ENCODE measurements around the gene STMN3.

STMN3 gene

GRCh38 chr20:63687419-63688178, 34.4 kb upstream of the STMN3 start:
- Mint-ChIP-seq H3K36me3 (ENCODE audit: low read depth) (peaks cover 6% of the 10 kb centered on the region), H3K4me1 (ENCODE audit: low read depth) (peaks cover 4% of the 10 kb centered on the region), H3K27me3 (ENCODE audit: low read depth) (no peaks in the 10 kb centered on the region), H3K4me3 (no peak overlapping the region), H3K27ac (no peak overlapping the region), H3K9me3 (no peaks in the 10 kb centered on the region)

- Mint-ChIP-seq H3K36me3 (ENCODE audit: low read depth) (peaks cover 4% of the 10 kb centered on the region), H3K27me3 (ENCODE audit: low read depth) (no peaks in the 10 kb centered on the region), H3K4me3 (no peak overlapping the region), H3K4me1 (ENCODE audit: low read depth) (peaks cover 4% of the 10 kb centered on the region), H3K27ac (no peak overlapping the region), H3K9me3 (no peaks in the 10 kb centered on the region)
Measured at GRCh38 chr20:63686492-63687321, 33.5 kb upstream of the STMN3 start.

DNA sequence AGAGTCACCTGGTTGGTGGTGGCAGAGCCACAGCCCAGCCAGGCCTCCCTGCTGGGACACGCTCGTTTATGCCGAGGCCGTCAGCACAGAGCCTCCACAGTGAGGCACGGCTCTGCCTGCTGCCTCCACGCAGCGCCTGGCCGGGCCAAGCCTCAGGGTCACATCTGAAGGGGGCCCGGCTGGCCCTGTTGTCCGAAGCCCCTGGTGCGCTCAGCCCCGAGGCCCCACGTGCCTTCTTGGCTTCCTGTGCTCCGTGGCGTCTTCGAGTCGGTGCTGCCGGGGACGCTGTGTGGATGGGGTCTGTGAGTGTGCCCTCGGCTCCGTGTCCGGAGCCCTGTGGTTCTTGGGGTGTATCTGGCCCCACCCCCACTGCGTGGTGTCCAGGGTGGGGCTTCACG, 32.9 kb upstream of the STMN3 start:
- Mint-ChIP-seq H3K27ac (no peak overlapping the region), H3K27me3 (ENCODE audit: low read depth) (no peaks in the 10 kb centered on the region), H3K36me3 (ENCODE audit: low read depth) (peaks cover 4% of the 10 kb centered on the region), H3K4me3 (no peak overlapping the region), H3K9me3 (no peaks in the 10 kb centered on the region), H3K4me1 (ENCODE audit: low read depth) (peaks cover 4% of the 10 kb centered on the region)

GRCh38 chr20:63685269-63686026, 32.2 kb upstream of the STMN3 start:
- H3K27ac Mint-ChIP-seq = no peak overlapping the region
- H3K36me3 Mint-ChIP-seq (ENCODE audit: low read depth) = peaks cover 4% of the 10 kb centered on the region
- H3K4me3 Mint-ChIP-seq = no peak overlapping the region
- peaks cover 4% of the 10 kb centered on the region for H3K4me1 Mint-ChIP-seq (ENCODE audit: low read depth)
- no peaks in the 10 kb centered on the region for H3K9me3 Mint-ChIP-seq
- no peaks in the 10 kb centered on the region for H3K27me3 Mint-ChIP-seq (ENCODE audit: low read depth)

DNA sequence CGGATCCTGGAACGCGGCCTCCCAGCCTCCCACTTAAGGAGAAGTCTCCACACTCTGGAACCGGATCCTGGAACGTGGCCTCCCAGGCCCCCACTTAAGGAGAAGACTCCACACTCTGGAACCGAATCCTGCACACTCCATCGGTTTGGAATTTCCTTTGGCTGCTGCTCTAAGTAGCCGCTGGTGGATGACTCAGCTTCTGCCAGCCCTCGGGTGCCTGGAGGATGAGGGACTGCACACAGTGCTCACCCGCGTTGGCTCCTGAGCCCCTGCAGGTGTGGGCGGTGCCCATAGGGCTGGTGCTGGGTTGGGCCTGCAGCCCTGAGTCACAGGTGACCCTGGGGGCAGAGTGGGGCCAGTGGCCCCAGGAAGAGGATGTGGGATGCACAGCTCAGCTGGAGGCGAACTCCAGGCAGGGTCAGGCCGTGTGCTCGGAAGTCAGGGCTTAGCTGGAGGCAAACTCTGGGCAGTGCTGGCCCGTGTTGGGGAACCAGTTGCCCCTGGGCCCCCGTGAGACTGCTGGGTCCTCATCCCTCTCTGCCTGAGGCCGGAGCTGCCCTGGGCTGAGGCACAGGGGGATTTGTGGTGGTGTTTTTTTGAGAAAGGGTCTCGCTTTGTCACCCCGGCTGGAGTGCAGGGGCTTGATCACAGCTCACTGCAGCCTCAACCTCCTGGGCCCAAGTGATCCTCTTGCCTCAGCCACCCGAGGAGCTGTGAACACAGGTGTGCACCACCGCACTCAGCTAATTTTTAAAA, 29.3 kb upstream of the STMN3 start:
- Mint-ChIP-seq H3K27ac (no peak overlapping the region), H3K4me1 (ENCODE audit: low read depth) (peaks cover 4% of the 10 kb centered on the region), H3K27me3 (ENCODE audit: low read depth) (no peaks in the 10 kb centered on the region), H3K4me3 (no peak overlapping the region), H3K9me3 (no peaks in the 10 kb centered on the region), H3K36me3 (ENCODE audit: low read depth) (peaks cover 4% of the 10 kb centered on the region)

DNA sequence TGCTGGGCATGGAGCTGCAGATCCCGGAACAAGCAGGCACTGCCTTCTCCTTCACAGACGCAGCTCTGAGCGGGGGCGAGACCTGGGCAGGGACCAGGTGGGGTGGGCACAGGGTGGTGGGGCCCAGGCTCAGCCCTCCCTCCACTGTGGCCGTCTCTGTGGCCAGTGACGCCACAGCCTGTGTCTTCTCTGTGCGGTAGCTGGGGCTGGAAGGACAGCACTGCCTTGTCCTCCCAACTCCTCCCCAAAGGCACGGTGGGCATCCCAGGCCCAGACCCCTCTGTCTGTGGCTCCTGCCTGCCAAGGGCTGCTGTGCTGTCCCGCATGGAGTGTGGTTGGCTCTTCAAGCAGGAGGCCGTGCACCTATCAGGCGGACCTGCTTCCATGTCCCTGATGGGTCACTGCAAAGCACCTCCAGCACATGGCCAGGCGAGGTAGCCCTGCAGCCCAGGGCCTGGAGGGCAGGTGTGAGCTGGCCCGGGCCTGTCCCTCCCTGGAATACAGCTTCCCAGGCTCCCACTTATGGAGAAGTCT, 28.5 kb upstream of the STMN3 start:
- H3K27me3 Mint-ChIP-seq (ENCODE audit: low read depth) = no peaks in the 10 kb centered on the region
- no peaks in the 10 kb centered on the region for H3K4me1 Mint-ChIP-seq (ENCODE audit: low read depth)
- no peak overlapping the region for H3K27ac Mint-ChIP-seq
- no peaks in the 10 kb centered on the region for H3K9me3 Mint-ChIP-seq
- H3K4me3 Mint-ChIP-seq = no peak overlapping the region
- H3K36me3 Mint-ChIP-seq (ENCODE audit: low read depth) = peaks cover 4% of the 10 kb centered on the region

- Mint-ChIP-seq H3K4me3 (no peak overlapping the region), H3K36me3 (ENCODE audit: low read depth) (peaks cover 9% of the 10 kb centered on the region), H3K27me3 (ENCODE audit: low read depth) (no peaks in the 10 kb centered on the region)
Measured at GRCh38 chr20:63680857-63681608, 27.8 kb upstream of the STMN3 start.

GRCh38 chr20:63680427-63680826, 27.2 kb upstream of the STMN3 start:
- Mint-ChIP-seq H3K27ac (no peak overlapping the region), H3K4me3 (no peak overlapping the region), H3K9me3 (no peaks in the 10 kb centered on the region), H3K27me3 (ENCODE audit: low read depth) (no peaks in the 10 kb centered on the region), H3K36me3 (ENCODE audit: low read depth) (peaks cover 12% of the 10 kb centered on the region), H3K4me1 (ENCODE audit: low read depth) (no peaks in the 10 kb centered on the region)

More at GRCh38 chr20:63680857-63681608, 27.8 kb upstream of the STMN3 start:
- no peak overlapping the region for H3K27ac Mint-ChIP-seq
- H3K4me1 Mint-ChIP-seq (ENCODE audit: low read depth) = no peaks in the 10 kb centered on the region
- H3K9me3 Mint-ChIP-seq = no peaks in the 10 kb centered on the region

DNA sequence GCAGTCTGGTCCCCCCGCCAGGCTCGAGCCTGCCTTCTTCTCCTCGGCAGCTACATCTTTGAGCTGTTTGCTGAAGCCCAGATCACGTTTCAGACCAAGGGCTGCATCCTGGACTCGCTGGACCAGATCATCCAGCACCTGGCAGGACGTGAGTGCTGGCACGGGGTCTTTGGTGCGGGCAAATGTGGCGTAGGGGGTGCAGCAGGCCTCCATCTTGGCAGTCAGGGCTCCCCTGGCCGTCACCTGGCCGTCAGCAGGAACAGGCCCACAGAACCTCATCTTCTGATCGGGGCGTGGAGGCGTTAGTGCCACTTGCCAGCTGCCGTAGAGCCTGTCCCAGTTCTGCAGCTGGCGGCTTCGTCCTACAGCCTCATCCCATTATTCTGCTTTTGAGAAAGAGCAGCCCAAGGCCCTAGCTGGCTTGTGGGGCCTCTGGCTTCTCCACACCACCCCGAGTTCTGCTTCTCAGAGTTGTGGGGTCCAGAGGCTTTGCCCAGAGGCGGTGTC, 26.6 kb upstream of the STMN3 start:
- Mint-ChIP-seq H3K27me3 (ENCODE audit: low read depth) (no peaks in the 10 kb centered on the region), H3K27ac (no peak overlapping the region), H3K36me3 (ENCODE audit: low read depth) (peaks cover 12% of the 10 kb centered on the region), H3K4me1 (ENCODE audit: low read depth) (no peaks in the 10 kb centered on the region), H3K9me3 (no peaks in the 10 kb centered on the region), H3K4me3 (no peak overlapping the region)

- Mint-ChIP-seq H3K9me3 (no peaks in the 10 kb centered on the region), H3K27ac (no peak overlapping the region)
Measured at GRCh38 chr20:63678667-63679465, 25.6 kb upstream of the STMN3 start.

DNA sequence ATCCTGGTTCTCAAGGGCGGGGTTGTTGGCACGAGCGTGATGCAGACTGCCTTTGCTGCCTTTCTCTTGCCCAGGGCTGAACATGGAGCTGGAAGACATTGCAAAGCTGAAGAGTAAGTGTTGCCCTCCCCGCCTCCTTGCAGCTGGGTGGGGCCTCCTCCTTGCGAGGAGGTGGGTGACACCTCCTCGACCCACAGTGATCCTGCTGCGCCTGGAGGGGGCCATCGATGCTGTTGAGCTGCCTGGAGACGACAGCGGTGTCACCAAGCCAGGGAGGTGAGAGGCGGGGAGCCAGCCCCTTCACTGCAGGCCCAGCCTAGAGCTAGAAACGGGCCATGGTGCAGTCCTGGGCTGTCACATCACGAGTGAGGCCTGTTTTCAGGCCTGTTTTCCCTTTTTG, 24.8 kb upstream of the STMN3 start:
- H3K36me3 Mint-ChIP-seq (ENCODE audit: low read depth) = peaks cover 10% of the 10 kb centered on the region
- no peaks in the 10 kb centered on the region for H3K4me1 Mint-ChIP-seq (ENCODE audit: low read depth)
- no peak overlapping the region for H3K4me3 Mint-ChIP-seq
- no peaks in the 10 kb centered on the region for H3K9me3 Mint-ChIP-seq
- no peak overlapping the region for H3K27ac Mint-ChIP-seq
- no peaks in the 10 kb centered on the region for H3K27me3 Mint-ChIP-seq (ENCODE audit: low read depth)

More at GRCh38 chr20:63678667-63679465, 25.6 kb upstream of the STMN3 start:
- H3K36me3 Mint-ChIP-seq (ENCODE audit: low read depth) = peaks cover 12% of the 10 kb centered on the region
- H3K4me3 Mint-ChIP-seq = no peak overlapping the region
- H3K27me3 Mint-ChIP-seq (ENCODE audit: low read depth) = no peaks in the 10 kb centered on the region
- H3K4me1 Mint-ChIP-seq (ENCODE audit: low read depth) = no peaks in the 10 kb centered on the region

GRCh38 chr20:63675681-63676368, 22.6 kb upstream of the STMN3 start:
- H3K4me3 Mint-ChIP-seq = no peak overlapping the region

More at GRCh38 chr20:63675681-63676368, 22.6 kb upstream of the STMN3 start:
- Mint-ChIP-seq H3K36me3 (ENCODE audit: low read depth) (peaks cover 10% of the 10 kb centered on the region), H3K9me3 (no peaks in the 10 kb centered on the region), H3K27ac (no peak overlapping the region), H3K4me1 (ENCODE audit: low read depth) (no peaks in the 10 kb centered on the region), H3K27me3 (ENCODE audit: low read depth) (no peaks in the 10 kb centered on the region)

Data from T-helper 1 cell treated with Interleukin-12 subunit alpha and Interleukin-12 subunit beta and Interleukin-4 antibody, amounts not matched to agents 30 μg/mL and 1 μg/mL, for 36 hours (primary cell).